Measurements from ENCODE around the gene CARM1.

Gene CARM1

DNA sequence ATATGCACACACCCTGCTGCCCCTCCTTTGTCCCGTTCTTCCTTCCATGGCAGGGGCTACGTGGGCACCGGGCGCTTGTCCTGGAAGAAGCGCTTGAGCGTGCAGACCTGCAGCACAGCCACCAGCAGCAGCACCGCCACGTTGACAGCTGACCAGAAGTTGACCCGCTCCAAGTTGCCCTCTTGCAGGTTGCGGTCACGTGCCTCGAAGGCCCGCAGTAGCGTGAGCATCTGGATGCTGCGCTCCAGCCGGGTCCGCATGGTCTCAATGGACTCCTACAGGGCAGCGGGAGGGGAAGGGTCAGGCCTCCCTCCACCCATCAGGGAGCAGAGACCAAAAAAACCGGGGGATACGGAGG lies 38.4 kb upstream of the CARM1 start:
- Histone ChIP-seq H2AFZ (ENCODE audit: low read length) (no peak overlapping the region), H3K9ac (ENCODE audit: low read depth, low read length, poor library complexity, severe bottlenecking) (no peak overlapping the region), H3K36me3 (ENCODE audit: insufficient read depth, low read length) (peaks cover 37% of the 10 kb centered on the region; the same call in 1 of the 2 replicates), H3K4me3 (ENCODE audit: low read length, poor library complexity, severe bottlenecking) (no peak overlapping the region), H3K4me1 (ENCODE audit: insufficient read depth, low read length, poor library complexity, severe bottlenecking) (peaks cover 14% of the 10 kb centered on the region), H3K79me2 (ENCODE audit: insufficient read depth, low read length) (no peaks in the 10 kb centered on the region; the same call in none of the 2 replicates), H3K9me3 (ENCODE audit: insufficient read depth, low read depth, low read length) (no peaks in the 10 kb centered on the region), H3K9me2 (replicated peaks; ENCODE audit: low read depth, low read length) (no peaks in the 10 kb centered on the region), H3K4me2 (ENCODE audit: low read depth, low read length, poor library complexity, severe bottlenecking) (no peak overlapping the region), H3F3A (ENCODE audit: low read depth) (no peaks in the 10 kb centered on the region; the same call in 1 of the 2 replicates), H4K20me1 (ENCODE audit: insufficient read depth, low read length, poor library complexity, severe bottlenecking) (peaks cover 7% of the 10 kb centered on the region), H3K27me3 (ENCODE audit: insufficient read depth, low read length, poor library complexity, severe bottlenecking) (no peaks in the 10 kb centered on the region)
- TF ChIP-seq EZH2phosphoT487 (IDR thresholded peaks at IDR 0.05; ENCODE audit: borderline replicate concordance), result no peak
- TF ChIP-seq, protein P1, sequence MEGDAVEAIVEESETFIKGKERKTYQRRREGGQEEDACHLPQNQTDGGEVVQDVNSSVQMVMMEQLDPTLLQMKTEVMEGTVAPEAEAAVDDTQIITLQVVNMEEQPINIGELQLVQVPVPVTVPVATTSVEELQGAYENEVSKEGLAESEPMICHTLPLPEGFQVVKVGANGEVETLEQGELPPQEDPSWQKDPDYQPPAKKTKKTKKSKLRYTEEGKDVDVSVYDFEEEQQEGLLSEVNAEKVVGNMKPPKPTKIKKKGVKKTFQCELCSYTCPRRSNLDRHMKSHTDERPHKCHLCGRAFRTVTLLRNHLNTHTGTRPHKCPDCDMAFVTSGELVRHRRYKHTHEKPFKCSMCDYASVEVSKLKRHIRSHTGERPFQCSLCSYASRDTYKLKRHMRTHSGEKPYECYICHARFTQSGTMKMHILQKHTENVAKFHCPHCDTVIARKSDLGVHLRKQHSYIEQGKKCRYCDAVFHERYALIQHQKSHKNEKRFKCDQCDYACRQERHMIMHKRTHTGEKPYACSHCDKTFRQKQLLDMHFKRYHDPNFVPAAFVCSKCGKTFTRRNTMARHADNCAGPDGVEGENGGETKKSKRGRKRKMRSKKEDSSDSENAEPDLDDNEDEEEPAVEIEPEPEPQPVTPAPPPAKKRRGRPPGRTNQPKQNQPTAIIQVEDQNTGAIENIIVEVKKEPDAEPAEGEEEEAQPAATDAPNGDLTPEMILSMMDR (conservative IDR thresholded peaks at IDR 0.05; ENCODE audit: low read length), result no peak

- Histone ChIP-seq H3F3A (ENCODE audit: low read depth) (no peaks in the 10 kb centered on the region; the same call in 1 of the 2 replicates), H3K9me2 (replicated peaks; ENCODE audit: low read depth, low read length) (no peaks in the 10 kb centered on the region), H3K9ac (ENCODE audit: low read depth, low read length, poor library complexity, severe bottlenecking) (no peak overlapping the region), H3K36me3 (ENCODE audit: insufficient read depth, low read length) (peaks cover 25% of the 10 kb centered on the region; the same call in 1 of the 2 replicates), H2AFZ (ENCODE audit: low read length) (no peak overlapping the region), H3K9me3 (ENCODE audit: insufficient read depth, low read depth, low read length) (no peaks in the 10 kb centered on the region), H4K20me1 (ENCODE audit: insufficient read depth, low read length, poor library complexity, severe bottlenecking) (peaks cover 7% of the 10 kb centered on the region), H3K27me3 (ENCODE audit: insufficient read depth, low read length, poor library complexity, severe bottlenecking) (no peaks in the 10 kb centered on the region), H3K79me2 (ENCODE audit: insufficient read depth, low read length) (no peaks in the 10 kb centered on the region; the same call in none of the 2 replicates), H3K4me3 (ENCODE audit: low read length, poor library complexity, severe bottlenecking) (peak overlapping the region; percentile 76), H3K4me2 (ENCODE audit: low read depth, low read length, poor library complexity, severe bottlenecking) (peak overlapping the region; percentile 42), H3K4me1 (ENCODE audit: insufficient read depth, low read length, poor library complexity, severe bottlenecking) (peaks cover 14% of the 10 kb centered on the region)
- no peak for TF ChIP-seq EZH2phosphoT487 (IDR thresholded peaks at IDR 0.05; ENCODE audit: borderline replicate concordance)
- TF ChIP-seq, protein P1 (conservative IDR thresholded peaks at IDR 0.05; ENCODE audit: low read length), result no peak
These were observed 36.1 kb upstream of the CARM1 start for GRCh38 chr19:10835089-10835753.

DNA sequence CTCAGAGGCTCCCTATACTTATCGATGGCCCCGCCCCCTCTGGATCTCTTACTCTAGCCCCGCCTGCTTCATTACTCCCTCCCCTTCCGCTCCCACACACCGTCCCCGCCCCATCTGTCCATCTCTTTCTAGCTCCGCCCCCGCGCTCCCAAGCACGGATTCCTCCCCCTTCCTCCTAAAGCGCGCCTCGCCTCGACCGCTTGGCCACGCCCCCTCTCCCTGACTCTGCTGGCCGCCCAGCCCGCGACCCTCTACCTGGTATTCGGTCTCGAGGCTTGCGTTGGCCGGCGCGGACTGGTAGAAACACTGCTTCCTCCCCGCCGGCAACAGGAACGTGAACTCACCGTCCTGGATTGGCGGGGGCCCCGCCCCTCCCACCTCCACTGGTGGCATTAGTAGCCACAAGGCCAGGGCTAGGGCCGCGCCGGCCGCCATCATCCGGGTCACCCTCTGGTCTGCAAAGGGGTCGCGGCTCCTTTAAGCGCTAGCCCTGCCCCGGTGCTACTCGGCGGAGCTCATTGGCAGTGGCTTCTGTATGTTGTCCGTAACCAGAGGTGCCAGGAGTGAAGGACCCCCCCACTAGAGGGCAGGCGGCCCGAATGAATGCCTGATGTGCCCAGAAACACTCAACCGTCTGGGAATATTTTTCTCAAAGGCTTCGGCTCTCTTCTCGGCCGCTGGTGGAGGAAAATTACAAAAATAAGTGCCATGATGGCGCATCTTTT lies 35.4 kb upstream of the CARM1 start, which contains the start of gene TMED1:
Gene TMED1, minus strand, starts transcription at position 459 of the 725 bp plus-strand sequence. Its CDS starts 21 bp downstream, at position 438.
- H4K20me1 ChIP-seq (ENCODE audit: insufficient read depth, low read length, poor library complexity, severe bottlenecking), result peaks cover 7% of the 10 kb centered on the region
- H2AFZ ChIP-seq (ENCODE audit: low read length), result peak within 1 kb of the TSS; percentile 79
- peak within 1 kb of the TSS; percentile 80 for H3K4me2 ChIP-seq (ENCODE audit: low read depth, low read length, poor library complexity, severe bottlenecking)
- peak within 1 kb of the TSS; percentile 83 for H3K9ac ChIP-seq (ENCODE audit: low read depth, low read length, poor library complexity, severe bottlenecking)
- H3K4me3 ChIP-seq (ENCODE audit: low read length, poor library complexity, severe bottlenecking), result peak within 1 kb of the TSS; percentile 76
- H3K4me1 ChIP-seq (ENCODE audit: insufficient read depth, low read length, poor library complexity, severe bottlenecking), result peaks cover 14% of the 10 kb centered on the region
- H3K36me3 ChIP-seq (ENCODE audit: insufficient read depth, low read length), result peaks cover 18% of the 10 kb centered on the region; the same call in 1 of the 2 replicates
- H3F3A ChIP-seq (ENCODE audit: low read depth), result no peaks in the 10 kb centered on the region; the same call in 1 of the 2 replicates
- H3K9me3 ChIP-seq (ENCODE audit: insufficient read depth, low read depth, low read length), result no peaks in the 10 kb centered on the region
- H3K79me2 ChIP-seq (ENCODE audit: insufficient read depth, low read length), result no peaks in the 10 kb centered on the region; the same call in none of the 2 replicates
- H3K27me3 ChIP-seq (ENCODE audit: insufficient read depth, low read length, poor library complexity, severe bottlenecking), result no peaks in the 10 kb centered on the region
- TF ChIP-seq, protein P1 (conservative IDR thresholded peaks at IDR 0.05; ENCODE audit: low read length), result no peak
- no peak for TF ChIP-seq EZH2phosphoT487 (IDR thresholded peaks at IDR 0.05; ENCODE audit: borderline replicate concordance)
- no peaks in the 10 kb centered on the region for H3K9me2 ChIP-seq (replicated peaks; ENCODE audit: low read depth, low read length)
